GM21528 (cell line): Measurements from ENCODE around the gene KLHL29.

Experiments used
- ATAC-seq: cut with Tn5 transposase; IDR thresholded peaks from one replicate; pipeline ENCODE4 v1.9.1; 2021; ENCODE audit warnings: mild to moderate bottlenecking, moderate library complexity; ENCODE audit not compliant: unreplicated experiment, low FRiP score

KLHL29 gene

DNA sequence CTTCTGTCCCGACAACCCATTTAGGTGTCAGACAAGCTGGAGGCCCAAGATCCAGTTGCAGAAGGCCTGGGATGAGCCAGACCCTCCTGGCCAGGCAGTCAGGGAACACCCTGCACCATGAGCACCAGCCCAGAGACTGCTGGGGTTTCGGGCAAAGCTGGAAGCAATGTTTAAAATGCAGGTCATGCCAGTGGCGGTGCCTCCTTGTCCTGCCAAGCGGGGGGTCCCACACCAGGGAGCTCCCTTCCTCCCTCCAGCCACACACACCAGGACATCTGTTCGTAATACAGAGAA is 311.7 kb downstream of the KLHL29 start:
- ATAC-seq, result no peak

DNA sequence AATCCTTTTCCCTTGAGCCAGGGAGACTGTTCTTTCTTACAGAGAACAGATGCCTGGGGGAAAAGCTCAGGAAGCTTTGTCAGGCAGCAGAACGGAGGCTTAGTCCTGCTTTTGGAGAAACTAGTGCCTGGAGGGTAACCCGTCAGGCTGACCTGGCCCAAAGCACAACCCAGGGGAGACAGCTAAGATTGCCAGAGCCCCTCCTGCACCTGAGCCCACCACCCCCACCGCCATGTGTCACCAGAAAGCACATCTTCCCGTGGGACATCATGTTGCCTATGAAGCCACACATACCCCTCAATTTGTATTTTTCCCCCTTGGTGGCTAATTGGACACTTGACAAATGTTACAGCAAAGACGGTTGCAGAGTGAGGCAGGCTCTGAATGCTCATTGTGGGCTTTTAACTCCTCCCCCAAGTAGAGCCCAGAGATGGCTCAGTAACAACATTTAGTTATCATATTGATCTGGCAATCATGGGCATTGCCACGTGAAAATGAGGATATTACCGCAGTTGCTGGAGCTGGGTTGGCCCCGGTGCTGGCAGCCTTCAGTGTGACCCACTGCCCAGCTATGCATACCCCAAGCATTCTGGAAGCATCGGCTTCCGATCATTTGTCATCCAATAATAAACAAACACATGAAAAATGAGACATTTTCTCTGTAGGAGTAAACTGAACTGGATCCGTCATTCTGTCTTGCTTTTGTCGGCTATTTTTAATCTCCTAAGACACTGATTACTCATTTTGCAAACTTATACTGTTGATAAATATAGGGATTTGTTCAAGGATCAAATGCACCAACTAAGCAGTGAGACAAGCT is 312.5 kb downstream of the KLHL29 start:
- ATAC-seq, result no peak

DNA sequence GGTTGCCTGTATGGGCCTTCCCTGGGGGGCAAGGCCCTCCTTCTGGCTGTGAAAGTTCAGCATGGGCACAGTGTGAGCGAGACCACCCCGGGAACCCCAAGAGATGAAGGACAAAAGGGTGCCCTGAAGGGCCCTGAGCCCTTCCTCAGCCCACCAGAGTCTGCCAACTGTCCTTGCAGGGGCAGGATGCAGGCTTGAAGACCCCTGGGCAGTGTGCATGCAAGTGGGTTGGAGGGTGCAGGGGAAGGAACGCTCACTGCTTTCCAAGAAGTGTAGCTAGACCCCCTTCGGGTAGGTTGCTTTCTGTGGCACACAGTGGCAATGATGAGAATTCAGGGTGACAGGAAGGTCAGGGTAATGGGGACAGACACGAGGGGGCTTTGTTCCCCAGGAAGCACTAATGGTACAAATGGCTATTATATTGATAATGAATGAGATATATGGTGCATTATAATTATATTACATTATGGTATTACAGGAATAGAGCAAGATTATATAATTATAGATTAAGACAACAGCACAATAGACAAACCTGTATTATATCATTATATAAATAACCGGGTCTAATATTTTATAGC is 313.2 kb downstream of the KLHL29 start:
- ATAC-seq, result no peak

- ATAC-seq, result no peak
Measured at GRCh38 chr2:23698721-23699579, 314.0 kb downstream of the KLHL29 start.

- ATAC-seq, result no peak
Measured at GRCh38 chr2:23699580-23699925, 314.6 kb downstream of the KLHL29 start.

DNA sequence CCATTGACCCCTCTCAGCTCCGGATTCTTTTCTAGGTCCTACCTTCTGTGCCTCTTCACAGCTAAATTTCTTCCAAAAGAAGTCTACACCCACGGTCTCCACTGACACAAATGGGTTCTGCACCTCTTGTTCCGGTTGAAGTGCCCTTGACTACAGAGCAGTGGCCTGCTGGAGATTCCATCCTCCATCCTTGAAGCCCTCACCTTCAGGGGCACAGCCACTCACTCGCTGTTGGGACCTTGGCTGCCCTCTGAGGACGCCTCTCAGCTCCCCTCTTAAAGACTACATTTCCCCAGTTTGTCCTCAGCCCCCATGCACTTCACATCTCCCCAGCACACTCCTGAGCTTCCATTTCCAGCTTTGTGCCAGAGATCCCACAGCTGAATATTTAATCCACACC is 315.6 kb downstream of the KLHL29 start:
- ATAC-seq, result no peak

- ATAC-seq, result no peak
Measured at GRCh38 chr2:23703037-23703582, 318.1 kb downstream of the KLHL29 start.

- ATAC-seq, result no peak
Measured at GRCh38 chr2:23703583-23704385, 318.8 kb downstream of the KLHL29 start.

- no peak for ATAC-seq
Measured at GRCh38 chr2:23705771-23706612, 321.0 kb downstream of the KLHL29 start.

- no peak for ATAC-seq
Measured at GRCh38 chr2:23706613-23707078, 321.7 kb downstream of the KLHL29 start.

- ATAC-seq, result no peak
Measured at GRCh38 chr2:23707096-23707495, 322.1 kb downstream of the KLHL29 start.

GRCh38 chr2:23708771-23709170 is 323.8 kb downstream of the KLHL29 start:
- no peak for ATAC-seq

DNA sequence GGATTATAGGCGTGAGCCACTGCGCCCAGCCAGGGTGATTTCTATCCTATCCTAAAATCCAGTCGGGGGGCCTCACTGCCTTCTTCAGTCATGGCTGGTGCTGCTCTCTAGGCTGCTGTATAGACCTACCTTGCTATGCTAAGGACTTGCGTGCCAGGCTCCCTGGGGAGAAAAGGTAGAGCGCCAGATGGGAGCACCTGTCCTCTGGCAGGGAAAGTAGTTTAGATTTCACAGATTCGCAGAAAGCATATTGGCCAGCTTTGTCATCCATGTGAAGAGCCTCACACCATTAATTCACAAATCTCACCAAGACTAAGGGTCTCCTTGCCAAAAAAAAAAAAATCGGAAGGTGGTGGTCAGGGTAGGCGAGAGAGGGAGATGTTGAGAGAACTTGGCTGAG is 324.3 kb downstream of the KLHL29 start:
- no peak for ATAC-seq

GRCh38 chr2:23711979-23712755 is 327.2 kb downstream of the KLHL29 start:
- ATAC-seq, result no peak

- ATAC-seq, result no peak
Measured at GRCh38 chr2:23712756-23713151, 327.8 kb downstream of the KLHL29 start.

DNA sequence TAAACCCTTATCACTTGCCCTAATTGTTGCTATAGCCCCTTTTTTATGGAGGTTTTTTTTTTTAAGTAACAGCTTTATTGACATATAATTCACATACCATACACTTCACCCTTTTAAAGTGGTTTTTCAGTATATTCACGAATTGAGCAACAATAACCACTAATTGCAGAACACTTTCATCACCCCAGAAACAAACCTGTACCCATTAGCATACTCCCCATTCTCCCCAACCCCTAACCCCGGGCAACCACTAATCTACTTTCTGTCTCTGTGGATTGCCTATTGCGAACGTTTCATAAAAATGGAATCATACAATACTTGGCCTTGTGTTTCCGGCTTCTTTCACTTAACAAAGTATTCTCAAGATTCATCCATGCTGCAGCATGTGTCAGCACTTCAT is 328.4 kb downstream of the KLHL29 start:
- no peak for ATAC-seq

GRCh38 chr2:23718931-23719700 is 334.1 kb downstream of the KLHL29 start:
- no peak for ATAC-seq

DNA sequence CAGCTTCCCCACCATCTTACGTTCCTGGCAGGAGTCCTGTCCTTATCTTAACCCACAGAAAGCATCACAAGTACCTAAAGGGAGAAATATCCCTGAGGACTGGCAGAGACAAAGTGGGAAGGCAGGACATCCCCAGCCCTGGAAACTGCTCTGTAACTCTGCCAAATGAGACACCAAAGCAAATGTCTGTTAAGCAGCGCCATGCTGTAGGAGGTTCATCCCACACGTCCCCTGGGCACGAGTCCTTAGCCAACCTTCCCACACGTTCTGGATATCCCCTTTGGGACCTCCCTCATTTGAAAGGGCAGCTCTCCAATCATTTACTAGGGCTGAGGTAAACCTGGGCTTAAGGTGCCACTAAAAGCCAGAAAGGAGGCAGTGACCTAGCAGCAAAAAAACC is 334.7 kb downstream of the KLHL29 start:
- ATAC-seq, result no peak
